ENCODE measurements around the gene ARF6. TPM values are rescaled to one million over a fixed set of nuclear protein-coding genes. Genes with fewer than 3 reads are reported as not detected.

ARF6 gene
- total RNA-seq, 1 experiment from 2014 or later: 49.2 TPM

DNA sequence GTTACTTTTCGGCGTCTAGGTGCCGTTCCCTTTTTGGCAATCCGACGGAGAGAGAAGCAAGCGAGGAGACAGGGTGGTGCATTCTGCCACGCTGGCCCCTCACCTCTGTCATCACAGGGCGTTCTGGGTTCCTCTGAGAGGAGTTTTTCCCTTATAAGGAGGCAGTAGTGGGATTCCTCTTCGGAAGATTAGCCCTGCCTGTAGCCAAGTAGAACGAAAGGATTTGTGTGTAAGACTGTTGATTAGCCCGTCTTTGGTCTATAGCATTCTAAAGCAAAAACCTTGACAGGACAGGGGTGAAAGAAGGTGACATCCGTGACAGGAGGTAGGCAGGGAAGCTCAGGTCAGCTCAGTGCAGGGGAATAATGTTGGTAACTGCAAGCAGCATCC, 31.2 kb upstream of the ARF6 start:
- peaks cover 6% of the 10 kb centered on the region for H3K23me2 ChIP-seq (ENCODE audit: insufficient read length, low read depth, low read length, poor library complexity, severe bottlenecking)
- H3K9me3 ChIP-seq (ENCODE audit: control insufficient read depth, low read depth, low read length): no peaks in the 10 kb centered on the region
- H2AFZ ChIP-seq (ENCODE audit: low read length): peak overlapping the region; percentile 98
- H2BK12ac ChIP-seq (ENCODE audit: insufficient read length, low read depth, low read length): no peak overlapping the region
- H3K27me3 ChIP-seq (ENCODE audit: insufficient read depth, low read length): no peaks in the 10 kb centered on the region
- no CpG with 5 or more reads among the region's 12 CpGs for WGBS (ENCODE audit: extremely low coverage, insufficient read length, low lambda C conversion rate)
- Mint-ChIP-seq H3K27ac (peak overlapping the region in 2 of 3 experiments; percentile 97 to 99), H3K4me1 (peaks cover 7 to 14% of the 10 kb centered on the region in 2 experiments), H3K4me3 (no peak overlapping the region), H3K36me3 (ENCODE audit: insufficient read depth in 1 of 3, low read depth in 3 of 3) (no peaks in the 10 kb centered on the region; a peak in 1 of 7 replicates), H3K27me3 (ENCODE audit: low read depth) (peaks cover 3% of the 10 kb centered on the region; the same call in 1 of the 2 replicates), H3K9me3 (no peaks in the 10 kb centered on the region; a peak in 1 of 5 replicates)
- H3K4me1 ChIP-seq (ENCODE audit: insufficient read depth, low read length): no peaks in the 10 kb centered on the region; the same call in 1 of the 2 replicates
- peak overlapping the region; percentile 71 for H4K8ac ChIP-seq (replicated peaks; ENCODE audit: insufficient read length, low read depth, low read length)
- H2BK15ac ChIP-seq (ENCODE audit: low read depth, low read length): no peak overlapping the region
- H3K4me2 ChIP-seq (ENCODE audit: insufficient read depth, insufficient read length, low read length): peak overlapping the region; percentile 98
- peak overlapping the region; percentile 96 for H3K14ac ChIP-seq (ENCODE audit: insufficient read depth, low read length)
- no peaks in the 10 kb centered on the region for H3K79me1 ChIP-seq (ENCODE audit: insufficient read depth, low read depth, low read length, poor library complexity, severe bottlenecking)
- H4K20me1 ChIP-seq (ENCODE audit: control insufficient read depth, insufficient read depth, insufficient read length): no peaks in the 10 kb centered on the region
- H3K4ac ChIP-seq (ENCODE audit: low read depth, low read length): no peak overlapping the region; the same call in 1 of the 2 replicates
- H3K79me2 ChIP-seq (ENCODE audit: insufficient read depth, low read length): no peaks in the 10 kb centered on the region
- H3K23ac ChIP-seq (ENCODE audit: insufficient read length, low read depth, low read length): no peak overlapping the region
- H4K5ac ChIP-seq (ENCODE audit: insufficient read length, low read depth, low read length): peak overlapping the region; percentile 94
- peak overlapping the region; percentile 99 for H3K9ac ChIP-seq (ENCODE audit: extremely low read depth, insufficient read length, low read length)
- H2AK5ac ChIP-seq (ENCODE audit: insufficient read length, low read length): no peak overlapping the region
- H3K27ac ChIP-seq (ENCODE audit: insufficient read length, low read depth, low read length): peak overlapping the region; percentile 95
- H2BK20ac ChIP-seq (ENCODE audit: low read depth, low read length, poor library complexity, severe bottlenecking): peak overlapping the region; percentile 84
- H3K56ac ChIP-seq (ENCODE audit: insufficient read length, low read depth, low read length): peak overlapping the region; percentile 82
- TF ChIP-seq, protein P1, sequence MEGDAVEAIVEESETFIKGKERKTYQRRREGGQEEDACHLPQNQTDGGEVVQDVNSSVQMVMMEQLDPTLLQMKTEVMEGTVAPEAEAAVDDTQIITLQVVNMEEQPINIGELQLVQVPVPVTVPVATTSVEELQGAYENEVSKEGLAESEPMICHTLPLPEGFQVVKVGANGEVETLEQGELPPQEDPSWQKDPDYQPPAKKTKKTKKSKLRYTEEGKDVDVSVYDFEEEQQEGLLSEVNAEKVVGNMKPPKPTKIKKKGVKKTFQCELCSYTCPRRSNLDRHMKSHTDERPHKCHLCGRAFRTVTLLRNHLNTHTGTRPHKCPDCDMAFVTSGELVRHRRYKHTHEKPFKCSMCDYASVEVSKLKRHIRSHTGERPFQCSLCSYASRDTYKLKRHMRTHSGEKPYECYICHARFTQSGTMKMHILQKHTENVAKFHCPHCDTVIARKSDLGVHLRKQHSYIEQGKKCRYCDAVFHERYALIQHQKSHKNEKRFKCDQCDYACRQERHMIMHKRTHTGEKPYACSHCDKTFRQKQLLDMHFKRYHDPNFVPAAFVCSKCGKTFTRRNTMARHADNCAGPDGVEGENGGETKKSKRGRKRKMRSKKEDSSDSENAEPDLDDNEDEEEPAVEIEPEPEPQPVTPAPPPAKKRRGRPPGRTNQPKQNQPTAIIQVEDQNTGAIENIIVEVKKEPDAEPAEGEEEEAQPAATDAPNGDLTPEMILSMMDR (conservative IDR thresholded peaks at IDR 0.05): no peak
- peak overlapping the region; percentile 84 for H2BK120ac ChIP-seq (ENCODE audit: low read depth, low read length, poor library complexity, severe bottlenecking)
- peak overlapping the region; percentile 74 for H2BK5ac ChIP-seq (ENCODE audit: insufficient read length, low read length)
- H3T11ph ChIP-seq (ENCODE audit: low read length): peak overlapping the region; percentile 94
- H3K18ac ChIP-seq (ENCODE audit: insufficient read length, low read depth, low read length): peak overlapping the region; percentile 98
- peak; percentile 61 for DNase-seq
- H4K91ac ChIP-seq (ENCODE audit: insufficient read length, low read depth, low read length): no peak overlapping the region
